ENCODE data around the gene NTHL1. TPM values are rescaled to one million over a fixed set of nuclear protein-coding genes. Genes with fewer than 3 reads are reported as not detected.
A peak's percentile ranks its signal among the peaks of the same experiment; 100 is the strongest.
"Not testable (repeated sequence)": the region's sequence is repeated elsewhere in the genome, so short reads cannot be mapped to it uniquely, and the experiment has no call there.

The NTHL1 gene
- total RNA-seq, 4 donors from 2014 or later, result 18.8 to 58.4 (median 27.6) TPM

- no peaks in the 10 kb centered on the region for H3K27me3 ChIP-seq
- no peaks in the 10 kb centered on the region for H3K36me3 ChIP-seq
- DNase-seq, result peak in 1 of 2 donors; percentile 66
- no peaks in the 10 kb centered on the region for H3K9me3 ChIP-seq
- TF ChIP-seq CTCF (IDR thresholded peaks at IDR 0.05) (no peak), POLR2A (IDR thresholded peaks at IDR 0.05) (no peak)
- intact Hi-C loops (cut with DNase I; ENCODE audit: low total_unique reads), result no loop called here
- H3K4me1 ChIP-seq, result peaks cover 0 to 32% of the 10 kb centered on the region in 2 donors
- H3K27ac ChIP-seq, result peak overlapping the region; percentile 91 to 92
- H3K4me3 ChIP-seq, result peak overlapping the region in 1 of 2 donors; percentile 8
Observed at GRCh38 chr16:2035431-2036199, 12.0 kb downstream of the NTHL1 start.

DNA sequence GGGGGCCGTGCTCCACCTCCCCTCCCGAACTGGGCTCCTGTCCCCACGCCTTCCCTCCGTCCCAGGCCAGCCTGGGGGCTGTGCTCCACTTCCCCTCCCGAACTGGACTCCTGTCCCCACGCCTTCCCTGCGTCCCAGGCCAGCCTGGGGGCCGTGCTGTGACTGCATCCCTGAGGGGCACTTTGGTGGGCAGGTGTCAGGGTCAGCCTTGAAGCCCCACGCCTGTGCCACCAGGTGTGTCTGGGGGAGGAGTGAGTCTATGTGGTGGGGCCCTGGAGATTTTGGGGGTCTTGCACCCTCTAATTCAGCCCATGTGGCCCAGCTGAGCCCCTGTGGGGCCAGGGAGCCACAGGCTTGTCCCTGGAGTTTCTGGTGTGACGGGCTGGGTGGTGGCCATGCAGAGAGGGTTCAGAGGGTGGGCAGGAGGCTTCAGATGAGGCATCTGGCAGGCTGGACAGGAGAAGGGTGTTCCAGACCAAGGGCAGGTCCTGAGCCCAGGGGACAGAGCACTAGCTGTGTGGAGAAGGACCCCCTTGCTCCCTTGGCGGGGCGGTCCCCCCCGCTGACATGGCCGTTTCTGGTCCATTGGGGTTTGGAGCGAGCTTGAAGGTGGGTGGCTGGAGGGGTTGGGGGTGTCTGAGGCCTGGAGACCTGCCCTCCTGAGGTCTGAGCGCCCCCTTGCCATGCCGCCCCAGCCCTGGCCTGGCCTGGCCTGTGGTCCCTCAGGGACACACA is 12.8 kb downstream of the NTHL1 start:
- no peaks in the 10 kb centered on the region for H3K36me3 ChIP-seq
- DNase-seq, result peak in 1 of 2 donors; percentile 39
- H3K27me3 ChIP-seq, result no peaks in the 10 kb centered on the region
- H3K27ac ChIP-seq, result peak overlapping the region; percentile 91 to 92
- no peaks in the 10 kb centered on the region for H3K9me3 ChIP-seq
- no peak for TF ChIP-seq CTCF (IDR thresholded peaks at IDR 0.05)
- TF ChIP-seq POLR2A (IDR thresholded peaks at IDR 0.05), result no peak
- intact Hi-C loops (cut with DNase I; ENCODE audit: low total_unique reads), result no loop called here
- H3K4me1 ChIP-seq, result peaks cover 0 to 32% of the 10 kb centered on the region in 2 donors
- H3K4me3 ChIP-seq, result peak overlapping the region in 1 of 2 donors; percentile 8

DNA sequence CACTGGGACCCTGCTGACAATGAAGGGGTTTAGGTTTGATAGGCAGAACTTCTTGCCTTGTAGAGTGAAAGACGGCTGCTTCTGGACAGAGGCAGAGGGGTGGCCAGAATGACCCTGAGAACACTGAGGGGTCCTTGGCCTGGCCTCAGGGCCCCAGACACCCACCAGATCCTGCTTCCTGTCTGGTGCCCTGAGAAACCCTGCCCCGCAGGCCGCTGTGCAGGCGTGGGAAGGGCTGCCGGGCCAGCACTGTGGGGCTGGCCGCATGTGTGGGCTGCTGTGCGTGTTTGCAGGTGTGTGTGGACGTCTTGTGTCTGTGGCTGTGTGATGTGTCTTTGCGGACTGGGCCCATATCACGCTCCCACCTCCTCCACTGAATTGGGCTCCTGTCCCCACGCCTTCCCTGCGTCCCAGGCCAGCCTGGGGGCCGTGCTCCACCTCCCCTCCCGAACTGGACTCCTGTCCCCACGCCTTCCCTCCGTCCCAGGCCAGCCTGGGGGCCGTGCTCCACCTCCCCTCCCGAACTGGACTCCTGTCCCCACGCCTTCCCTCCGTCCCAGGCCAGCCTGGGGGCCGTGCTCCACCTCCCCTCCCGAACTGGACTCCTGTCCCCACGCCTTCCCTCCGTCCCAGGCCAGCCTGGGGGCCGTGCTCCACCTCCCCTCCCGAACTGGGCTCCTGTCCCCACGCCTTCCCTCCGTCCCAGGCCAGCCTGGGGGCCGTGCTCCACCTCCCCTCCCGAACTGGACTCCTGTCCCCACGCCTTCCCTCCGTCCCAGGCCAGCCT is 13.5 kb downstream of the NTHL1 start:
- intact Hi-C loops (cut with DNase I; ENCODE audit: low total_unique reads); H3K9me3 ChIP-seq; DNase-seq; H3K36me3 ChIP-seq; H3K27me3 ChIP-seq: not testable (repeated sequence)
- Histone ChIP-seq H3K4me1 (peaks cover 0 to 32% of the 10 kb centered on the region in 2 donors), H3K27ac (peak overlapping the region; percentile 91 to 92), H3K4me3 (peak overlapping the region; percentile 14 to 20)

DNA sequence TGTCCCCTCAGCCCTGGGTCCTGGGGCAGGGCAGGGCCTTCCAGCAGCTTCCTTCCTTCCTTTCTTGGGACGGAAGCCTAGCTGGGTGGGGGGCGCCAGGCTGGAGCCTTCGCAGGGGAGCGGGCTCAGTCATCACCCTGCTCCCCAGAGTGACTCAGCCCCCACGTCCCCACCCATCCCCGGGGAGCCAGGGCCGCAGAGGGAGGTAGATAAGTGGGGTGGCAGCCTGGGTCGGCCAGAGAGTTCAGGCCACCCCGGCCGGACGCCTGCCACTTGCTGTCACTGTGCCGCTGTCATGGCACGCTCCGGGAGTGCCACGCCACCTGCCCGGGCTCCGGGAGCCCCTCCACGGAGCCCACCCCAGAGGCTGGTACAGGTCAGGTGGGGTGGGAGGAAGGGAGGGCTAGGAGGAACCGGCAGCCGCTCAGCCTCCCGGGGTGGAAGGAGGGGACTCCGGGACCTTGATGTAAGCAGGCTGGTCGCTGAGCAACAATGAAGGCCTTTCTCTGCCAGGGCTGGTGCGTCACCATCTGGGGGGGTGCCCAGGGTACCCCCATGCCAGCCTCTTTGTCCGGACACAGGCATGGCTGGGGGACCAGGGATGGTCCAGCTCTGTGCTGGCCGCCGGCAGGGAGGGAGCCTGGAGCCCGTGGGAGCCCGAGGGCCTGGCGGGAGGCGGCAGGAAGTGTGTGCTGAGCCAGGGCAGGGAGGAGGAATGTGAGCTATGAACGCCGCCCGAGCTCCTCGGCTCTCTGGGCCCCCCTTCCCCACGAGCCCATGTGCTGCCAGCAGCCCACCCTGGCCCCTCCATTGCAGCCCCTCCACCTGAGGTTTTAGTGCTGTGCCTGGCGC is 14.4 kb downstream of the NTHL1 start:
- no peak for TF ChIP-seq POLR2A (IDR thresholded peaks at IDR 0.05)
- no peak for TF ChIP-seq CTCF (IDR thresholded peaks at IDR 0.05)
- no peaks in the 10 kb centered on the region for H3K9me3 ChIP-seq
- H3K27me3 ChIP-seq, result no peaks in the 10 kb centered on the region
- DNase-seq, result peak; percentile 71 to 72
- intact Hi-C loops (cut with DNase I; ENCODE audit: low total_unique reads), result no loop called here
- H3K4me3 ChIP-seq, result peak overlapping the region; percentile 14 to 20
- peak overlapping the region; percentile 80 to 83 for H3K27ac ChIP-seq
- no peaks in the 10 kb centered on the region for H3K36me3 ChIP-seq
- H3K4me1 ChIP-seq, result peaks cover 0 to 32% of the 10 kb centered on the region in 2 donors
